NT2/D1 (cell line): Measurements from ENCODE around the gene APBA1.

Experiments used
- SUZ12 ChIP-seq: IDR thresholded peaks from 2 replicates; pipeline ENCODE4 v1.6.1; 2011; ENCODE audit not compliant: insufficient read length, insufficient read depth; ENCODE audit errors: extremely low read depth
- ZNF274 ChIP-seq: IDR thresholded peaks from 2 replicates; pipeline ENCODE4 v1.6.1; 2011; ENCODE audit warnings: mild to moderate bottlenecking, low read depth, low read length

- TF ChIP-seq ZNF274 (no peak), SUZ12 (no peak)
Measured at GRCh38 chr9:69427286-69427685, 244.9 kb downstream of the APBA1 start.
